Measurements from ENCODE around the gene USE1. TPM values are rescaled to one million over a fixed set of nuclear protein-coding genes. Genes with fewer than 3 reads are reported as not detected.
A peak's percentile ranks its signal among the peaks of the same experiment; 100 is the strongest.

USE1 gene
- total RNA-seq, 1 donor from 2014 or later, result 19.8 TPM

GRCh38 chr19:17259934-17260333, 44.8 kb downstream of the USE1 start:
- H3K9me3 Mint-ChIP-seq (ENCODE audit: unreplicated experiment), result no peaks in the 10 kb centered on the region
- no peak overlapping the region for H3K4me3 Mint-ChIP-seq (ENCODE audit: unreplicated experiment)
- Histone ChIP-seq H3K27me3 (ENCODE audit: insufficient read depth, low read length) (no peaks in the 10 kb centered on the region), H3K4me3 (ENCODE audit: insufficient read depth, low read depth, low read length) (no peak overlapping the region), H3K4me2 (ENCODE audit: low read length) (no peak overlapping the region), H3K79me2 (ENCODE audit: insufficient read depth, low read length) (no peaks in the 10 kb centered on the region), H3K36me3 (ENCODE audit: insufficient read depth, low read length) (no peaks in the 10 kb centered on the region), H2AFZ (ENCODE audit: low read depth, low read length) (no peak overlapping the region), H3K4me1 (ENCODE audit: insufficient read depth, low read length) (no peaks in the 10 kb centered on the region), H3K9me3 (ENCODE audit: insufficient read depth, low read depth, low read length) (peaks cover 10% of the 10 kb centered on the region), H3K9ac (ENCODE audit: low read length) (no peak overlapping the region), H4K20me1 (ENCODE audit: insufficient read depth, low read length) (no peaks in the 10 kb centered on the region), H3K27ac (ENCODE audit: low read depth, low read length) (no peak overlapping the region)
- no peak for DNase-seq (ENCODE audit: low read depth)
- no peak for FAIRE-seq
- no peaks in the 10 kb centered on the region for H3K4me1 Mint-ChIP-seq (ENCODE audit: low read depth, unreplicated experiment)
- TF ChIP-seq CTCF (IDR thresholded peaks at IDR 0.05; ENCODE audit: insufficient read depth, low read depth, low read length) (no peak), EZH2 (IDR thresholded peaks at IDR 0.05; ENCODE audit: insufficient read depth, low read length) (no peak)
- no peaks in the 10 kb centered on the region for H3K36me3 Mint-ChIP-seq (ENCODE audit: low read depth, unreplicated experiment)
- H3K27ac Mint-ChIP-seq (ENCODE audit: unreplicated experiment), result no peak overlapping the region
- H3K27me3 Mint-ChIP-seq (ENCODE audit: low read depth, unreplicated experiment), result peaks cover 13% of the 10 kb centered on the region

GRCh38 chr19:17260842-17261325, 45.7 kb downstream of the USE1 start:
- no peak overlapping the region for H3K9ac ChIP-seq (ENCODE audit: low read length)
- Mint-ChIP-seq H3K36me3 (ENCODE audit: low read depth, unreplicated experiment) (no peaks in the 10 kb centered on the region), H3K4me1 (ENCODE audit: low read depth, unreplicated experiment) (no peaks in the 10 kb centered on the region), H3K27ac (ENCODE audit: unreplicated experiment) (no peak overlapping the region), H3K4me3 (ENCODE audit: unreplicated experiment) (no peak overlapping the region), H3K9me3 (ENCODE audit: unreplicated experiment) (no peaks in the 10 kb centered on the region), H3K27me3 (ENCODE audit: low read depth, unreplicated experiment) (peaks cover 13% of the 10 kb centered on the region)
- peaks cover 10% of the 10 kb centered on the region for H3K9me3 ChIP-seq (ENCODE audit: insufficient read depth, low read depth, low read length)
- H4K20me1 ChIP-seq (ENCODE audit: insufficient read depth, low read length), result no peaks in the 10 kb centered on the region
- no peak overlapping the region for H3K4me2 ChIP-seq (ENCODE audit: low read length)
- no peak overlapping the region for H3K4me3 ChIP-seq (ENCODE audit: insufficient read depth, low read depth, low read length)
- H3K36me3 ChIP-seq (ENCODE audit: insufficient read depth, low read length), result no peaks in the 10 kb centered on the region
- no peak for FAIRE-seq
- no peaks in the 10 kb centered on the region for H3K79me2 ChIP-seq (ENCODE audit: insufficient read depth, low read length)
- TF ChIP-seq EZH2 (IDR thresholded peaks at IDR 0.05; ENCODE audit: insufficient read depth, low read length) (no peak), CTCF (IDR thresholded peaks at IDR 0.05; ENCODE audit: insufficient read depth, low read depth, low read length) (peak; percentile 73)
- no peak overlapping the region for H3K27ac ChIP-seq (ENCODE audit: low read depth, low read length)
- H3K27me3 ChIP-seq (ENCODE audit: insufficient read depth, low read length), result no peaks in the 10 kb centered on the region
- H3K4me1 ChIP-seq (ENCODE audit: insufficient read depth, low read length), result no peaks in the 10 kb centered on the region
- no peak overlapping the region for H2AFZ ChIP-seq (ENCODE audit: low read depth, low read length)
- peak; percentile 27 for DNase-seq (ENCODE audit: low read depth)

GRCh38 chr19:17262557-17262956, 47.4 kb downstream of the USE1 start:
- no peak overlapping the region for H3K27ac Mint-ChIP-seq (ENCODE audit: unreplicated experiment)
- no peaks in the 10 kb centered on the region for H3K36me3 Mint-ChIP-seq (ENCODE audit: low read depth, unreplicated experiment)
- Histone ChIP-seq H3K9ac (ENCODE audit: low read length) (no peak overlapping the region), H3K36me3 (ENCODE audit: insufficient read depth, low read length) (no peaks in the 10 kb centered on the region), H3K4me2 (ENCODE audit: low read length) (no peak overlapping the region), H3K4me1 (ENCODE audit: insufficient read depth, low read length) (no peaks in the 10 kb centered on the region), H2AFZ (ENCODE audit: low read depth, low read length) (no peak overlapping the region), H3K9me3 (ENCODE audit: insufficient read depth, low read depth, low read length) (peaks cover 10% of the 10 kb centered on the region), H3K27ac (ENCODE audit: low read depth, low read length) (no peak overlapping the region), H3K27me3 (ENCODE audit: insufficient read depth, low read length) (no peaks in the 10 kb centered on the region), H3K79me2 (ENCODE audit: insufficient read depth, low read length) (no peaks in the 10 kb centered on the region), H3K4me3 (ENCODE audit: insufficient read depth, low read depth, low read length) (no peak overlapping the region), H4K20me1 (ENCODE audit: insufficient read depth, low read length) (no peaks in the 10 kb centered on the region)
- FAIRE-seq (no peak), DNase-seq (ENCODE audit: low read depth) (no peak)
- TF ChIP-seq CTCF (IDR thresholded peaks at IDR 0.05; ENCODE audit: insufficient read depth, low read depth, low read length), result no peak
- H3K4me3 Mint-ChIP-seq (ENCODE audit: unreplicated experiment), result no peak overlapping the region
- H3K4me1 Mint-ChIP-seq (ENCODE audit: low read depth, unreplicated experiment), result no peaks in the 10 kb centered on the region
- H3K27me3 Mint-ChIP-seq (ENCODE audit: low read depth, unreplicated experiment), result peaks cover 10% of the 10 kb centered on the region
- H3K9me3 Mint-ChIP-seq (ENCODE audit: unreplicated experiment), result no peaks in the 10 kb centered on the region
